SK-N-SH (cell line): ENCODE measurements around the gene KCND3.

Experiments used
- EP300 ChIP-seq, 2 experiments: IDR thresholded peaks; 2 replicates each; pipeline versions ENCODE4 v1.4.0 to v1.6.1; 2012; ENCODE audit warnings: borderline replicate concordance in 1 of 2, low read depth in 1 of 2, low read length in 1 of 2
- MAX ChIP-seq: IDR thresholded peaks from 2 replicates; pipeline ENCODE4 v1.4.0; 2012; ENCODE audit warnings: low read depth
- NRF1 ChIP-seq: IDR thresholded peaks from 2 replicates; pipeline ENCODE4 v1.6.1; 2012; ENCODE audit warnings: low read depth, mild to moderate bottlenecking, low read length
- RCOR1 ChIP-seq: fragments of 150-350 bp; IDR thresholded peaks from 2 replicates; pipeline ENCODE4 v1.6.1; 2017; ENCODE audit warnings: antibody characterized with exemption, low read length
- RFX5 ChIP-seq: IDR thresholded peaks from 2 replicates; pipeline ENCODE4 v1.6.1; 2012; ENCODE audit warnings: mild to moderate bottlenecking, improper control_type of control experiment, low read length
- SMC3 ChIP-seq: IDR thresholded peaks from 2 replicates; pipeline ENCODE4 v1.6.1; 2012; ENCODE audit warnings: low read depth, low read length, improper control_type of control experiment
- TAF1 ChIP-seq: IDR thresholded peaks from 2 replicates; pipeline ENCODE4 v1.6.1; 2012; ENCODE audit warnings: low read depth, mild to moderate bottlenecking, low read length, moderate library complexity, borderline replicate concordance
- TF ChIP-seq, protein P1 (sequence below): fragments of 200-600 bp; sonication (generic); IDR thresholded peaks from 2 replicates; pipeline ENCODE4 v1.6.1; 2017; ENCODE audit warnings: antibody characterized with exemption, mild to moderate bottlenecking, moderate library complexity

GRCh38 chr1:111887385-111887784 is 102.1 kb downstream of the KCND3 start:
- TF ChIP-seq, protein P1, sequence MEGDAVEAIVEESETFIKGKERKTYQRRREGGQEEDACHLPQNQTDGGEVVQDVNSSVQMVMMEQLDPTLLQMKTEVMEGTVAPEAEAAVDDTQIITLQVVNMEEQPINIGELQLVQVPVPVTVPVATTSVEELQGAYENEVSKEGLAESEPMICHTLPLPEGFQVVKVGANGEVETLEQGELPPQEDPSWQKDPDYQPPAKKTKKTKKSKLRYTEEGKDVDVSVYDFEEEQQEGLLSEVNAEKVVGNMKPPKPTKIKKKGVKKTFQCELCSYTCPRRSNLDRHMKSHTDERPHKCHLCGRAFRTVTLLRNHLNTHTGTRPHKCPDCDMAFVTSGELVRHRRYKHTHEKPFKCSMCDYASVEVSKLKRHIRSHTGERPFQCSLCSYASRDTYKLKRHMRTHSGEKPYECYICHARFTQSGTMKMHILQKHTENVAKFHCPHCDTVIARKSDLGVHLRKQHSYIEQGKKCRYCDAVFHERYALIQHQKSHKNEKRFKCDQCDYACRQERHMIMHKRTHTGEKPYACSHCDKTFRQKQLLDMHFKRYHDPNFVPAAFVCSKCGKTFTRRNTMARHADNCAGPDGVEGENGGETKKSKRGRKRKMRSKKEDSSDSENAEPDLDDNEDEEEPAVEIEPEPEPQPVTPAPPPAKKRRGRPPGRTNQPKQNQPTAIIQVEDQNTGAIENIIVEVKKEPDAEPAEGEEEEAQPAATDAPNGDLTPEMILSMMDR, result no peak
- TF ChIP-seq SMC3, result no peak
- TF ChIP-seq MAX, result no peak
- TF ChIP-seq NRF1, result no peak
- TF ChIP-seq RFX5, result no peak
- TF ChIP-seq EP300 (IDR thresholded peaks at IDR 0.05; ENCODE audit: borderline replicate concordance in 1 of 2, low read depth in 1 of 2, low read length in 1 of 2), result no peak
- no peak for TF ChIP-seq TAF1
- no peak for TF ChIP-seq RCOR1
